NK-92 treated with Interleukin-12 subunit alpha and Interleukin-12 subunit beta, amount 100 ng/mL, for 24 hours (cell line): ENCODE results near the gene DUSP11.
"Not testable (repeated sequence)": the region's sequence is repeated elsewhere in the genome, so short reads cannot be mapped to it uniquely, and the experiment has no call there.

ENCODE experiments used
- DNase-seq: peaks from one replicate; lab custom pipeline; 2025; lab: John Stamatoyannopoulos, UW

Gene DUSP11

DNA sequence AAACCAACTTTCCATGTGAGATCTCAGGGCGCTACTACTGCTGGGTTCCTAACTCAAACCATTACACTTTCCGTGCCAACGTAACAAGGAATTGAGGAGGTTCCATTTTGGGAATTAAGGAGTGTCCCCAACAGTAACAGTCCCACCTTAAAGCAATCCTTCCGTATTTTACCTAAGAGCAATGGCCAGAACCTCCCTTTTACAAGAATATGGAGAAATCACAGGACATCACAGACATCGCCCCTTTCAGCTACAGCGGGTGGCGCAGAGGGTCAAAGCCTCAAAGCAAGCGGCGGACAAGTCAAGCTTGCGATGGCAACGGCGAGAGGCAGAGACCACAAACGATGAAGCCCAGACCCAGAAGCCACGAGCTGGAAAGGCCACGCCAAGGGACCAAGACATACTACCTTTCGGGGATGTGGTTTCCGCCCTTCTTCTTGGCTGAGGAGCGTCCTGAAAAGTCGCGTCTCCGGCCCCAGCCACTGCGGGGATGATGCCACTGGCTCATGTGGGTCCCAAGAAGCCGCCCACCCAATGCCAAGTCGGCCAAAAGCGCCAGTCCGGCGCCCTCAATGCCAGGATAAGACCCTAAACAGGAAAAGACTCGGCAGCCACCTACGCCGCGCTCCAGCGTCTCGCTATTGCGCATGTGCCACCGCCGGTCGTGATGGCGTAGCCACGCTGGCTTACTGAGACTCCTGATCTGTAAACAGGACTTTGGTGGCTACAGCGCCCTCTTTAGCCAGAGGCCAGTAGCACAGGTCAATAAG, at the start of gene DUSP11:
Gene DUSP11, minus strand, starts transcription at position 637 of the 770 bp plus-strand sequence. Its CDS starts 129 bp downstream, at position 508.
- DNase-seq, result peak; percentile 92

DNA sequence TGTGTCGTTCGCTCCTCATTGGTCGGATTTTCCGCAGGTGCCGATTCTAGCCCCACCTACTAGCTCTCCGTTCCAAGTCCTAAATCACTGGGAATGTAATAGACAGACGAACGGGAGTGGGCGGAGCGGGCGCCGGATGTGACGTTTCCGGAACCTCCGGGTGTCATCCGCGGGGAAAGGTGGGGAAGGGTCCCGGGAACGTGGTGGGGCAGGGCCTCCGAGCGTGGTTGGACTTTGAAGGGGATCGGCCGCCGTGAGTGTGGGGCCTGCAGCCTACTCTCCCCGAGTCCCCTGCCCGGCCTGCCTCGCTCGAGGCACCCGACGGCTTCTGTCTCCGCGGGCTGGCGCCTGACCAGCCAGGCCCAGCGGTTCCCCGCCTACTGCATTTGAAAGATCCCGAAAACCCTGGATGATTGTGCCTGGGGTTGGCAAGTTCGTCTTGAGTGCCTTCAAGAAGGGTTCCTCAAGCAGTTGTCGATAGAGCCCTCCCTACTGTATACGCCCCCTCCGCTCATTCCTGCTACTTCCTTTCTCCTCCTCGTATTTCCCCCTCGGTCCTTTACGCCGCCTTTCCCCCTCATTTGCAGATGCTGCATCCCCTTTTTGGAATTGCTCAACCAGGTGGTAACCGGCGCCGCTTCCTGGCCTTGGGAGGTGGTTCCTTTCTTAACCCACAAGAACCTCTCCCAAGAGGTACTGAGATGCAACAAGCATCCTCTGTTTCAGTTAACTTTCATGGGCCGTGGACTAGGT, 49.1 kb upstream of the DUSP11 start, which contains the start of gene STAMBP:
Gene STAMBP, plus strand, starts transcription at position 144 of the 753 bp plus-strand sequence. CDS start 1,896 bp downstream, outside the sequence.
- peak; percentile 85 for DNase-seq

DNA sequence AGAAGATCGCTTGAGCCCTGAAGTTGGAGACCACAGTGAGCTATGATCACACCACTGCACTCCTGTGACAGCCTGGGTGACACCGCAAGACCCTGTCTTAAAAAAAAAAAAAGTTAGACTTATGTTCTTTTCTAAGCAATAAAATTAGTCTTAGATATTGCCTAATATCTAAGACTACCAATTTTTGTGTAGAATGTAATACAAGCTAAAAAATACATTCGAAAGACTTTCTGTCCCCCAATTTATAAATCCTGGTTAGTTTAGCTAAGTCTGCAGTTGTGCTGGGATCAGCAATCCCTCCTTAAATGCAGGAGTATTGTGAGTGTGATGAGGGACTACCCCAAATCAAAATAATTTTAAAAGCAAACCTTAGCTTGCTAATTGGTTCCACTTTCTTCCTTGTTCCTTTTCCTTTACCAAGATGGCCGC, 48.5 kb upstream of the DUSP11 start:
- no peak for DNase-seq

DNA sequence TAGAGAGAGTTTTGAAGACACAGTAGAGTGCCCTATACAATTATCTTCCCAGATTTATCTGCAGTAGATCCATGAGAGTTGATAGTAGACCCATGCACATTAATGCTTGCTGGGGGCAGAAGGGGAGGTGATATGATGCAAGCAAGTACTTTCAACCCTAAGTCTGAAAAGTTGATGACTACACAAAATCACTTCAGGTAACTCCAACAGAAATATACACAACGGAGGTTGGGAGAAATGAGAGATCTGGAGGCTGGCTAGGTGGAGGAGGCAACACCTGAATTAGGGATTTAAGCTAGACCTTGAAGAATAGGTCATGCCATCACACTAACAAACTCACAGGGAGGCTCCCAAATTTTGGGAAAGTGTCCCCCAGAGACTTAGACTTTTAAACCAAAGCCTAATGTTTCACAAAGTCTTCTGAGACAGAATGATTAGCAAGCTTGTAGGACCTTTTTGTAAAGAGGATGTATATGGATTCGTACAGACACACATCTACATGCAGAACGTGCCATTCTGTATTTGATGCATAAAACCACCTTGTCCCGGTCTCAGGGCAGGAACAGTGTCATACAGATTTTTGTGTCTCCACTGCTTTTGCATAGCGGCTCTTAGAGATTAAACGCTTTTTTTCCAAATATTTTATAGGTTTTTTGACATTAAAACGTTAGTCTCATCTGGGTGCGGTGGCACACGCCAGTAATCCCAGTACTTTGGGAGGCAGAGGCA, 47.9 kb upstream of the DUSP11 start:
- DNase-seq, result no peak

DNA sequence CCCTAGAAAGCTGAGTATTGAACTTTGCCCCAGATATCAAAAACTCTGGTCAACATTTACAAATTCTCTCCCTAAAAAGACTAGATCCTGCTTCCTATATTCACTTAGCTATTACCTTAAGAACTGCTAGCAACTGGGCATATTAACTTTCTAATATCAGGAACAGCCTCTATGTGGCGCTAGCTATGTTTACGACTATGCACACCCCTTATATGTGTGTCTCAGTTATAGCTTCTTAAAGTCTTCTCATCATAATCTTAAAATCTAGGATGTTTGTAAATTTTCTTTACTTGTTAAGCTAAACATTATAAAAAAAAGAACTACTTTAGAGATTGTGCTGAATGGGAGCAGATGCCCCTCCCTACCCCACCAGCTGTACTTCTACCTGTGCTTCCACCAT, 47.1 kb upstream of the DUSP11 start:
- DNase-seq, result no peak

DNA sequence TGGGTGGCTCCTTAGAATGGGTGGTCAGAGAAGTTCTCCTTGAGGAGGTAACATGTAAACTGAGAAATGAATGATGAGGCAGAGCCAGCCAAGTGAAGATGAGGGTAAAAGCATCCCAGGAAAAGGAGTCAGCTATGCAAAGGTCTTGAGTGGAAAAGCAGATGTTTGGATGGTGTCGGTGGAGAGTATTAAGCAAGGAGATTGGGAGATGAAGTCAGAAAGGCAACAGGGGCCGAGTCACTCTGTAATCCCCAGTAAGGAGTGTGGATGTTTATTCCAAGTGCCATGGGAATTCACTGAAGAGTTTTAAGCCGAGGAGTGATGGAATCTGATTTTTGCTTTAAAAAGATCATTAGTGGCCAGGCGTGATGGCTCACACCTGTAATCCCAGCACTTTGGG, 45.5 kb upstream of the DUSP11 start:
- no peak for DNase-seq

DNA sequence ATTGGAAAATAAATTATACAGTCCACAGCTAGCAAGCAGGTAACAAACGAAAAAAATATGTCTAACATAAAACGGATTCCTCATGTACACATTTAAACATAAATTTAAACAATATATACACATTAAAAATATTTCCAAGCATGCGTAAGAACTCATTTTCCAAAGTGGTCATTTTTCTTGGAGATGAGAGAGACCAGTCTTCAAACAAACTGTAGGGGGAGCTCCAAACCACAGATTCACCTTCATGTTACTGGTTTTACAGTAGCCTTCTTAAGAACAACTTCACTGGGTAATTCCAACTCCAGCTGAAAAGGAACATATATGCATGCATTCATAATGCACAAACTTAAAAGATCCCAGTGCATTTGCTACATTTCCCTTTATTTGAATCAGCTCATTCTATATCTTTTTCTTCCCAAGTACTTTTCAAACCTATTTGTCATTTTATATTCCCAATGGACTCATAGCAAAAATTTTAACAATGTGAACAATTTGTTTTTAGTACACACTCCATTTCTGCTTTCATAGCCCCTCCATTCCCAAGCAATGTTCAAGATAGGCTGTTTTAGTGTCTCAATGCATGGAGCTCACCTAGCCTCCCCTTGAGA, 44.1 kb upstream of the DUSP11 start:
- DNase-seq, result no peak

DNA sequence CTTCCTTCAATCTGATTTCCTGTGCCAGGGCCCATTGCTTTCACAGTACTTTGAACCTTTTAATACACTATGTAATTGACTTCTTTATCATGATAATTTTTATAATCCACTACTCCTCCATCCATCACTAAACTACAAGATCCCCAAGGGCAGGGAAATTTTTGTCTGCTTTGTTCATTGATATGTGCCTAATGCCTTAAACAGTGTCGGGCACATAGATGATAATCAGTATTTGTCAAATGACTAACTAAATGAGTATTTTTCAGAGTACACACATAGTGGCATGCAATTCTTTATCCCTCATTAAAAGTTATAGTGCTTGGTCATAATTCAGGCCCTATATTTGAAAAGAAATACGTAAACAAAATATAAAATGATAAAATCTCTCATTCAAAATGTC, 43.5 kb upstream of the DUSP11 start:
- DNase-seq, result no peak

DNA sequence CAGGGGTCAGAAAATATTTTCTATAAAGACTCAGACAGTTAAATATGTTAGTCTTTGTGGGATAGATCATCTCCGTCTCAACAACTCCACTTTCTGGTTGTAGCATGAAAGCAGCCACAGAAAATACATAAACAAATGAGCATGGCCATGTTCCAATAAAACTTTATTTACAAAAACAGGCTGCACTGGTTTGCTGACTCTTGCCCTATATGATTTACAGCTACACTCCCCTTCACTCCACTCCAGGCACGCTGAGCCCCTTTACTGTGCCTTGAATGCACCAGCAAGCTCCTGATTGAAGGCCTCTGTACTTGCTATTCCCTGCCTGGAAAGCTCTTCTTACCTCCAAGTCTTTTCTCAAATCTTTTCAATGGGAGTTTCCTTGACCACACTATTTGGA, 43.1 kb upstream of the DUSP11 start:
- no peak for DNase-seq

DNA sequence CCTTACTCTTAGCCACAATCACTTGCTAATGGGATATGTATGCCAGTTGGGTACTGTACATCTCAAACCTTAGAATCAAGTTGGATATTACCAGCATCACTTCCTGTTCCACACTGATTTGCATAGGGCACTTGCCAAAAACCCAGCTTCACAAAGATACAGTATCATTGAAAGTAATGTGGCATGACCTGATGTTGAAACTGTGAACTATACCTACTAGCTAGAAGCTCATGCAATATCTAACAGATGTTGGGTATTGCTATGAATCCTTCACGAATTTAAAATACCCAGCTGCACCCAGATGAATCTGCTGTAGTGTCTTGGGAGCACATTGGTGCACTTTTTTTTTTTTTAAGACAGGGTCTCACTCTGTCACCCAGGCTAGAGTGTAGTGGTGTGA, 42.4 kb upstream of the DUSP11 start:
- no peak for DNase-seq

DNA sequence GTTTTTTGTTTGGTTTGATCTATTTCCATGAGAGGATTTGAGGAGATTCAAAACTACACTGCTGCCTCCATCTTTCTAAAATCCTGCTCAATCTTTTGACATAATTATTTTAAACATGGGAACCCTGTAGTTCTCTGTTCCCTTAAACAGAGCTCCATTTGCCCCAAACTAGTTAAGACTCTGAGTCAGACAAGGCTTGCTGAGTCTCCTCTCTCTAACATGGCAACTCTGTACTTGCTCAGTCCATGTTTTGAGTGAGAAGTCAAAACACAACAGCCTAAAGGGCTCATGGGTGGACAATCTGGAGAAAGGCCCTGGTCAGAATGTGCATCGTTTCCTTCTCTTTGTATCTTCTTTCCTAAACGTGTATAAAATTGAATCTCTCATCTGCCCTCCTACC, 41.8 kb upstream of the DUSP11 start:
- no peak for DNase-seq

DNA sequence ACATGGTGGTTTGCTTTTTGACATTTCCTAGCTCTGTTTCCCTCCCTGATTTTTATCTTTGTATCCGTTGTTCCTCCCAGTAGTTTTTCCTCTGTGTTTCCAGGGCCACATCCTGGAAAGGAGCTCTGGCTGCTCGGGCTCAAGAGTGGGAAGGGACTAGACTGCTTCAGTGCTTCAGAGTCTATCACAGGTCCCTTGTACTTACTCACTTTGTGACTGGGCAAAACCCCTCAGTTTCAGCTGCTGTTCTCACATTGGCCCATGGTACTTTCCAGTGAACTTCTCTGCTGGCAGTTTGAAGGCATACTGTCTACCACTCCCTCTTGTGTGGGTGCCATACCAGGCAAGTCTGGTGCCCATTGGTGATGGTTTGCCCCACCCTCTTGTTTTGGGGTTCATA, 41.3 kb upstream of the DUSP11 start:
- DNase-seq, result no peak

DNA sequence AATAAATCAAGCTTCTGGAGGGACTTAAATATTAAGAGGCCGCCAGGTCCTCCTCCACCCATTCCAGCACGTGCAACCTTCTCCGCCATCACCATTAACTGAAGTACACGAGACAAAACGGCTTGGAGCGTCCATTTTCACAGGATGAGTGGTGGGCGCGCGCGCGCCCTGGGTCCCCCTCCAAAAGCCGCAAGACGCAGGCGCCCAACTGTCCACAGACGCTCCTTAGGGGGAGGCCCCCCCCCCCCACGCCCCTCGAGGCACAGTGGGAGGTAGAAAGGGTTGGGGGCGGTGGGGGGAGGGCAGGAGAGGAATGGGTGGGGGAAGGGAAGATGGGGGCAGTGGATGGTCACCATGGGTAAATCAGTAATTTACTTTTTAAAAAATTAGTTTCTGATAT, 38.4 kb upstream of the DUSP11 start:
- DNase-seq, result no peak

DNA sequence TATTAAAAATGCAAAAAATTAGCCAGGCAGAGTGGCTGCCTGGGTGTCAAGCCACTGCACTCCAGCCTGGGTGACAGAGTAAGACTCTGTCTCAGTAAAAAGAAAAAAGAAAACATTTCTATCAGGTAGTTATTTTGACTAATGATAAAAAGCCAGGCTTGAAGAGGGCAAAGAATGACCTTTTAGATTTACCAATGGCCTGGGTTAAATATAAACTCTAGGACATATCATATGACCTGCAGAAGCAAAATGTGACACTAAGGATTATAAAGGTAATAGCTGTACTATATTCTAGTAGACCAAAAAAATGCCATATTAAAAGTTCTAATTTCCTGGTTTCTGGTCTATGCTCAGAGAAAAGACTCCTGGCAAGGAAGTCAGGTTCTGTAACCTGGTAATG, 32.7 kb upstream of the DUSP11 start:
- DNase-seq, result no peak

DNA sequence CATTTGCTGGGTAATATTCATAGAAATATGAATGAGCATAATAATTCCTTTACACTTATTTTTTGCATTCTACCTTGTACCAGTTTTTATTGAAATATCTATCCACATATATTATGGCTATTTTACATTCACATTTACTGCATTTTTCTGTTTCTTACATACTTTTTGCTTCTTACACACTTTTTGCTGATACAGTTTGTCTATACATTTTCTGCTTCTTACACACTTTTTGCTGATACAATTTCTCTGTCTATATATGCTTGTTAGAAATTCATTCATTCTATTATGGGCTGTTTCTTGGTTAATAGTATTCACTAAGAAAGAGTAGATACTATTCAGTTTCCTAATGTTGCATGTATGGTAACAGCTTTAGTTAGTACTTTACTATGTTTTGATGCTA, 32.0 kb upstream of the DUSP11 start:
- DNase-seq, result no peak

DNA sequence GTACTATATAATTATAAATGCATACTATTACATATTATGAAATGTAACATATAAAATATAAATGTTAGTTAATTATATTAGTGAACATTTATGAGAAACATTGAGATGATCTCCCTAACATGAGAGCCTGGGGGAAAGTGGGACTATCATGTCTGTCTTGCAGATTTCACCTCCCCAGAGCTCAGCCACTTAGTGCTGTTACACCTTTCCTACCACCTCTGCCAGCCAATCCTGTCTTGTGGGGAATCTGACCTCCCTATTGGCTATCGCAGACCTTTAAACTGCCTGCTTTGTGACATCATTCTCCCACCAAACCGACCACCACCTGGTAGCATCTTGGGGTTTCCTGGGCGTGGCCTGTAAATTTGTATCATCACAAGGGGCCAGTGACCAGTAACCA, 4.0 kb upstream of the DUSP11 start, which contains the start of gene C2orf78:
Gene C2orf78, plus strand, starts transcription at position 301 of the 400 bp plus-strand sequence. CDS start 127 bp downstream, outside the sequence.
- DNase-seq, result not testable (repeated sequence)

DNA sequence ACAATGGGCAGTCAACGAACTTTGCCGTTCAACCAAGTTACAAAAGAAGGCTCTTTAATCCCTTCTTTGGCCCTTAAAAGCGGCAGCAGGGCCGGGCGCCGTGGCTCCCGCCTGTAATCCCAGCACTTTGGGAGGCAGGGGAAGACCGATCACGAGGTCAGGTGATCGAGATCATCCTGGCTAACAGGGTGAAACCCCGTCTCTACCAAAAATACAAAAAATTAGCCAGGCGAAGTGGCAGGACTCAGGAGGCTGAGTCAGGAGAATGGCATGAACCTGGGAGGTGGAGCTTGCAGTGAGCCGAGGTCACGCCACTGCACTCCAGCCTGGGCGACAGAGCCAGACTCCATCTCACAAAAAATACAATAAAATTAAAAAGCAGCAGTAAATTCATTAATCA, 3.5 kb upstream of the DUSP11 start:
- DNase-seq, result not testable (repeated sequence)

DNA sequence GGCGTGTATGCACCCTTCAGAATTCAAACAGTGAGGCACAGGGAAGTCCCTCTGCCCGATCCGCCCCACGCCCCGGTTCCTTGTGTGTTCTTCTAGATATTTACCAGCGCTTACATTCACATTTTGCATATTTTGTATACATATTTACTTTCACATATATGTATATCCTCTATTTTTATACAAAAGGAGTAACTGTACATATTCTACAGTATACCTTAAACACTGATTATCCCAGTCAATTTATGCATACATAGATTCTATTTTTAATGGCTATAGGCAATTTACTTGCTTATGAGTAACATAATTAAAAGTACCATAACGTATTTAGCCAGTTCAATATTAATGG, 307 bp upstream of the DUSP11 start:
- DNase-seq, result no peak

DNA sequence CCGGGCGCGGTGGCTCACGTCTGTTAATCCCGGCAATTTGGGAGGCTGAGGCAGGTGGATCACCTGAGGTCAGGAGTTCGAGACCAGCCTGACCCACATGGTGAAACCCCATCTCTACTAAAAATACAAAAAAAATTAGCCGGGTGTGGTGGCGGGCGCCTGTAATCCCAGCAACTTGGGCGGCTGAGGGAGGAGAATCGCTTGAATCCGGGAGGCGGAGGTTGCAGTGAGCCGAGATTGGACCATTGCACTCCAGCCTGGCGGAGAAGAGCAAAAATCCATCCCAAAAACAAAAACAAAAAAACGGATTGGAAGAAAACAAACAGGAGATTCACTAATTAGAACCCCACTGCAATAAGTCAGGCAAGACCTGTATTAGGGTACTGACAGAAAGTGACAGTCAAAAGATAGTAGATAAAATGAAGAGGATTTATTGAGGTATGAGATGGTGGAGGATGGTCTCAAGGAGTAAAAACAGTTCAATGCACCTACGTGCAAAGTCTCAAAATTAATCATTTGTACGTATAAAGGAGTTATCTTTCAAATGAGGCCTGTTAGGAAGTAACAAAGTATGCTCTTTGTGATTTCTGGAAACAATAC, 936 bp downstream of the DUSP11 start:
- not testable (repeated sequence) for DNase-seq

DNA sequence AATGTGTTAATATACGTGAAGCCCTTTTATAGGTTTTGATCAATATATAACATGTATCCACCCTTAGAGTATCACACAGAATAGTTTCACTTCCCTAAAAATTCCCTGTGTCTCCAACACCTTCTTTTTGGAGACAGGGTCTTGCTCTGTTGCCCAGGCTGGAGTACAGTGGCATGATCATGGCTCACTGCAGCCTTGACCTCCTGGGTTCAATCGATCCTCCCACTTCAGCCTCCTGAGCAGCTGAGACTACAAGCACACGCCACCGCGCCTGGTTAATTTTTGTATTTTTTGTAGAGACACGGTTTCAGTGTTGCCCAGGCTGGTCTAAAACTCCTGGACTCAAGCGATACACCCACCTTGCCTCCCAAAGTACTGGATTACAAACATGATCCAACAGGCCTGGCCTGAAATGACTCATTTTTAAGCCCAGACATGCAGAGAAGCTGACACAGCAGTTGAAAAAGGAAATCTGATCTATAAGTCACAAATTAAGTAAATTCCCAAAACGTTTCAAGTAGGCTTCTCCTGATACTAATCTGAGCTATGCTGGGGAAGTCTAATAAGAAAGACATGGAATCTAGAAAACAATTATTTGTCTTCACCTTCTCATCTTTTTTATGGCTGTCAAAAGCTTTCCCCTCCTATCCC, 2.9 kb downstream of the DUSP11 start:
- DNase-seq, result no peak

DNA sequence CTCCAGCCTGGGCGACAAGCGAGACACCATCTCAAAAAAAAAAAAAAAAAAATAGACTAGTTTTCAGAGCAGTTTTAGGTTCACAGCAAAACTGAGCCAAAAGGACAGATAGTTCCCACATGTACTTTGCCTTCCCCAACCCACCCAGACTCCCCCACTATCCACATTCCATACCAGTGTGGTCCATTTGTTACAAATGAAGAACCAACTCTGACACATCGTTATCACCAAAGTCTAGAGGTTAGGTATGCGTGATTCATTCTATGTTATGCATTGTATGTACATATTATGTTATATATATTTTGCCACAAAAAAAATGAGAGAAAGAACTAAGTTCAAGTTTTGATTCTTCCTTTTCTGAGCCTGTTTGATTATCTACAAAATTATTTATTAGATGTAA, 3.5 kb downstream of the DUSP11 start:
- no peak for DNase-seq
